Right lobe of liver (tissue), 4 donors: ENCODE measurements around the gene KCTD13.

Experiments
- CTCF ChIP-seq, 4 donors: fragments of 200-600 bp in 3 of 4; fragments of 450-650 bp in 1 of 4; IDR thresholded peaks; one replicate each; pipeline versions ENCODE4 v1.5.1 to v1.8.0; 2016 to 2022; ENCODE audit warnings: antibody characterized with exemption in 4 of 4, mild to moderate bottlenecking in 2 of 4
- POLR2A ChIP-seq: fragments of 450-650 bp; IDR thresholded peaks from one replicate; pipeline ENCODE4 v1.6.1; 2017; ENCODE audit warnings: antibody characterized with exemption, mild to moderate bottlenecking
- donor health status: DM: no; HTN: no; CAD: no.
- donor health status: DM: no; HTN: no; CAD: no.
- donor health status: DM: no; HTN: yes; CAD: no.

DNA sequence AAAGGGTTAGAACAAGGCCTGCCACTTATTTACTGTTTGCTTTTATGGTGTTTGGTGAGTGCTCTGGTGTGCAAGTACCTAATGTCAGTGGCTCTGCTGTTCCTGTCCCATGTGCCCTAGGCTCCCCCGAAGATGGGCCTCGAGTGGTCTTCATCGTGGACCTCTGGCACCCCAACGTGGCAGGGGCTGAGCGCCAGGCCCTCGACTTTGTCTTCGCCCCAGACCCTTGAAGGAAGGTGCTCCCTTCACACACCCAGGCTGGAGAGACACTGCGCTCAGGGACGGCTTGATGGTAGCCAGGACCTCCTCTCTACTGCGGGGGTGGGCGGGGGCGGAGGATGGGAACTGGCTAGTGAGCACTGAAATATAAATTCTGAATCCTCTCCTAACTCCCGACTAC lies 20.4 kb downstream of the KCTD13 start:
- TF ChIP-seq CTCF (IDR thresholded peaks at IDR 0.05) (no peak), POLR2A (no peak)
